ENCODE measurements around the gene RRP15.
"Not testable (repeated sequence)": the region's sequence is repeated elsewhere in the genome, so short reads cannot be mapped to it uniquely, and the experiment has no call there.

Gene RRP15

DNA sequence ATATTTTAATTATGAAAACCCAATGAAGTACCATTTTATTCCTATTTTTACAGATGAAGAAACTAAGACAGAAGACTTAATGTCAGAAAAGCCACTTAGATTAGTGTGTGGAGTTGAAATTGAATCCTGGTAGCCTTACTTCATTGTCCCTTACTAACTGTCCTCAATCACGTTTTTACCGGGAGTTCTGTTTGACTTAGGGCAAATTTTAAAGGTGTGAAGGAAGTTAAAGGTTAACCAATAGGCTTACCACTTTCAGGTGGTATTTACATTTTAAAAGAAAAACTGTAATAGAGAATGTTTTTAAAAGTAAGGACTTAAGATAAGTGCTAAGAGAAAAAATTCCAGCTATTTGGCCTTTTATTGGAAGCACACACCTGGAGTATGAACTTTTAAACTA lies 12.4 kb downstream of the RRP15 start:
- no peak for DNase-seq

DNA sequence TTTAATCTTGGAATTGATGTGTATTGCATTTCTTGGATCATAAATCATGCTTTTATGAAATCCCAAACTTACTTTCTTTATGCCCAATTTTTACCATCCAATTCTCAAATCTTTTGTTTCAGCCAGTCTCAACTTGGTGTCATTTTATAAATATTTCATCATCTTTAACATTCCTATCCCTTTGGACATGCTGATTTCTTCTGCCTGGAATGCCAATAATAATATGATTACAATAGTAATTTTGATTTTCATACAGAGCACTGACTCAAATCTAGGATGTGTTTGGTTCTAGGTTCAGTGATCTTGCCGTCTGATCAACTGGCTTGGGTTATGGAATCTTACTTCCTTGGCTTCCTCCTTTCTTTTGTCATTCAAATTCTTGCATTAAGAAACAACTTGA lies 12.8 kb downstream of the RRP15 start:
- DNase-seq = no peak

DNA sequence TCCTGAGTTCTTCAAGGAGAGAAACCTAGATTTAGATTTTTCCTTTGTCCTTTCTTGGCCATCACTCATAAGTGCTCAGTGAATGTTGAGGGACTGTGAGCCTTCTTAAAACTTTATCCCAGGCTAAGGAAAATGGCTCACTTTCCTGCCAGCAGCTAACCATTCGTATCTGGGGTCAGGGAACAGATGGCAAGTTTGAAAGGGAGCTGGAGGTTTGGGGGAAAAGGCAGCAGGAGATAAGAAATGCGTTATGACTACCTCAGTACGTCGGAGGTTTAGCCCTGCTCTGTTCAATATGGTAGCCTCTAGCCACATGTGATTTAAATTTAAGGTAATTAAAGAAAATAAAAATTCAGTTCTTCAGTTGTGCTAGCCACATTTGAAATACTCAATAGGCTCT lies 13.3 kb downstream of the RRP15 start:
- DNase-seq = no peak

DNA sequence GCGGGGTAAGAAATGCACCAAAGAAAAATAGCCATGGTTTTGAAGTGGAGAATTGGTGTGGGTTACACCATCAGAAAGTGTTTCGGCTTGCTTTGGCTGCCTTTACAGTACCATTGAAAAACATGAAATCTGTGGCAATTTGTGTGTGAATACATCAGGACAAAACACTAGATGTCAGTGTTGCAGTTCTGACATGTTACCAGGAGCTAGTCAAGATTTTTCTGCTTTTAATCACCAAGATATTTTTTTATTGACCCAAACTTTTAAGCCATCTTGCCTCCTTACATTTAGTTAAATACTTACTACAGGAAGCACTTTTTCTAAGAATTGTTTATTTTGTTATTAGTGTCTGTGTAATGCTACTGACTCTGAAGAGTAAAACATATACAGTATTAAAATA lies 14.3 kb downstream of the RRP15 start:
- DNase-seq = no peak

DNA sequence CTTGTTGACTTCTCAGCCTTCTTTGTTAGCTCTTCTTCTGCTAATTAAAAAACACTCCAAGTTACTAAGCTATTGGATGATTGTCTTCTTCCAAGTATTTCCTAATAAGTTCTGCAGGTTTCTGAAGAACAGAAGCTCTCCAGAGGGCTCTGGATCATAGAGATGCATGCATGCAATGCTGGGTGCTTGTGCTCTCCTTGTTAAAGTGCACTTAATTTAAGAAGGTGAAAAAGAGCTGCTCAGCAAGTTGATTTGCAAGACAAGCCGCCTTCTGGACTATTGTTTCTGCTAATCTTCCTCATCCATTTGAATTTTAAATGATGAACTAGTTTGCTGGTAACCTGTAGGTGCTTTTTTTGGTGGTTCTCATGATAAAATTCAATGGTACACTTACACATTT lies 16.1 kb downstream of the RRP15 start:
- no peak for DNase-seq

DNA sequence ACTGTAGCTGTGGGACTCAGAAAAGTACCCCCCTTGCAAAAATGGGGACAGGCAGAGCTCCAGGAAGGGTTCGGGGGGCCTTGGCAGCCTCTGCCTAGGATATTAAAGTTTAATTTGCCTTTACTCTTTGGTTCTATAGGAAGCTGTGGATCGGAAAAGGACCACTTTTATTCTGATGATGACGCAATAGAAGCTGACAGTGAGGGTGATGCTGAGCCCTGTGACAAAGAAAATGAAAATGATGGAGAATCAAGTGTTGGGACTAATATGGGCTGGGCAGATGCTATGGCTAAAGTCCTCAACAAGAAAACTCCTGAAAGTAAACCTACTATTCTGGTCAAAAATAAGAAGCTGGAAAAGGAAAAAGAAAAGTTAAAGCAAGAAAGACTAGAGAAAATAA lies 17.1 kb downstream of the RRP15 start:
- no peak for DNase-seq

DNA sequence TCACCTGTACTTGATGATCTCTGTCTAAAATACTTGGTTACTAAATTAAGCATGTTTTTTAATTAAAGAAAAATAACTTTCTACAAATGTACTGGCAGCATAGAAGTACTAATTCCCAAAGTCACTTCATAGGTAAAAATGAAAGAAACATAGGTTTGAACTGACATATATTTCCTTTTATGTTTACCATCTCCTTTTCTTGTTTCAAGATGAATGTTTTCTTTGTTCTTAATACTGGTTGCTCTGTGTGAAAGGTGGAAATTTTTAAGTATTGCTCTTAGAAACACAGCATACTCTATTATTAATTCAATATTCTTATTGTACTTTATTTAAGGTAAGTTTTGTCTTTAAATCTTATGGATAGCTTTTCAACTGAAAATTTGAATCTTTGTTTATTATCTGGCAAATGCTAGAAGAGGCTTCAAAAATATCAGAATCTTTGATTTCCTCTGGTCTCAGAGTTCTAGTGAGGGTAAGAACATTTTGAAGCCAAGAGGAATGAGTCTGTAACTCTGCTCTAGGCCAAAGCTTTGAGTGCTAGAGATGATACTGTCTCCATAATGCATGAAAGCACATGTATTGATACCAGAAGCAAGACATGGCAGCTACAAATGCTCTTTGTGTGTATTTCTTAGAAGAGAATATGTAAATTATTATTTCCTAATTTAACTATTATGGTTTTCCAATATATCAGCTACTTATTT lies 18.2 kb downstream of the RRP15 start:
- DNase-seq = no peak

DNA sequence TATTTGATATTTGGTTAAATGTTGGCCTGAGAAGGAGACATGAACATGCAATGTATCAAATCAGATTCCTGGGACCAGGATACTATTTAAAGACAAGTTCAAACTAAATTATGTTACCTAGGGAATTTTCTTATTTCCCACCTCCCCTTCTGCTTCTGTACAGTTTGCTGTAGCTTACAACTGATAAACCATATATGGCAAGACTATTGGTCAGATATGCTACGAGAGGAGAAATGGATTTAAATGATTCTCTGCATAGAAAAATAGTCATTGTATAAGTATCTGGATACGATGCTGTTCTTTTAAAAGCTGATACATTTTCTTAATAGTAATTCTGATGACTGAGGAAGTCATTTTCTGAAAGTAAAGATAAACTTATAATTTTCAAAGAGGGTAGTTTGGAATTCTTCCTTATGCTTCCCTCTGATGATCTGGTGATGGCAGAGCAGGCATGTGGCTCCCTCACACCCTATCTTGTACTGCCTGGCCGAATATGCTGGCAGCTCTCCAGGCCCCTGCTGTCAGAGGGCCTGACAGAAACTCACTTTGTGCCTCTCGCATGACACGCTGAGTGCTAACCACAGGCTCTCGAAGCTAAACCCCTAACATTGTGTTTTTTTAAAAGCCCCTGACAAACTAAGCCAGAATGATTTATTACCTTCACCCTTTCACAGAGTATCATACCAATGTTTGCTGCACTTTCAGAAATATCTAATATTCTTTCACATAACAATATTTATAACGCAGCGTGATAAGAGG lies 19.4 kb downstream of the RRP15 start:
- no peak for DNase-seq

DNA sequence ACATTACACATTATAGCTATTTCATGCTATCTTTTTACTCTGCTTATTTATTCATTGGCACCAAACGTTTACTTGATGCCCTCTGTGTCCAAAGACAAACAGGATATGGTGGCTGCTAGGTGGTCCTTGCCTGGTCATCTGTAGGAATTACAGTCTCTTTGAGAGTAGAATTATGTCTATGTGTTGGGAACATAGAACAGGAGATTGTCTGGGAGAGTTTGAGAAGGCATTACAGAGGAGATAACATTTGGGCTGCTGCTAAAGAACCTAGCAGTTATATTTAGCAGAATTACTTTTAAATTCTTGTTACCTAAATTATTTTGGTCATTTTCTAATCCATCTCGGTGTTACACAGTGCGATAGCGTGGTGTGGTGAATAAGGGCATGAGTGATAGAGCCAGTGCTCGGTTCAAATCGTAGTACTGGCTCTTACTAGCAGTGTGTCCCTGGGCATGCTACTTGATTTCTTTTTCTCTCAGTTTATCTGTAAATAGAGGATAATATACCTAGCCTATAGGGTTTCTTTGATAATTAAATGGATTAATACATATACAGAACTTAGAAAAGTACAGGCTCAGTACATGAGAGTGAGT lies 20.5 kb downstream of the RRP15 start:
- no peak for DNase-seq

DNA sequence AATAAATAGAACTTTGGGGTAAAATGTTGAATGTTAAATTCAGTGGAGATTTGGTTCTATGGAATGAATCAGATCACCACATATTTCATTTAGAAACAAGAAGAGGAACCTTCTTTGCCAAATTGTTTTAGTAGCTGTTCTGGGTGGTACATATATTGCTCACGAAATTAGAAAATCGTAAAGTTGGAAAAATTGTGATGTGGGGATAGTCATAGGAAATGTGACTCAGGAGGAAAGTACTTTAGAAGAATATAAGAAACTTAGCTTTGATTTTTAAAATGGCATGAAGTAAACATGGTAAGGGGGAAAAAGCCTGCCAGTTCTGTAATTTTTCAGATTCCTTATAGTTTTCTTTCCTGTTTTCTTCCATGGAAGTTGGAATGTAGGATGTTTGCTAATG lies 27.4 kb downstream of the RRP15 start:
- DNase-seq = no peak

DNA sequence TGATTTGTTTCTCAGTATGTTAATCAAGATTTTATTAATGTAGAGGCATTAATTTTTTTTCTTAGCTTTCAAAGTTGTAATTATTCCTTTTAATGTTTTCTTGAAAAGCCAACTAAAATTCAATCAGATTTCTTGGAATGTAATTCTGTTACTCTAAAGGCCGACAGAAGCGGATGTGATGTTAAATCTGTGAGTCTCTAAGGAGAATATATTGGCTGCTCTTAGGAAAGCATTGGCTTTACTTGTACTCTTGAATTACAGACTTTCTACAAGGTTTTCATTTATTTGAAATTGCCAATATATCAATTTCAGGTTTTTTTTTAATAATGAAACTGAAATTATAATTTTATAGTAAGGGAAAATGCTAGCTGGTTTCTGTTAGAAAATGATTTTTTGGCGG lies 29.2 kb downstream of the RRP15 start:
- no peak for DNase-seq

DNA sequence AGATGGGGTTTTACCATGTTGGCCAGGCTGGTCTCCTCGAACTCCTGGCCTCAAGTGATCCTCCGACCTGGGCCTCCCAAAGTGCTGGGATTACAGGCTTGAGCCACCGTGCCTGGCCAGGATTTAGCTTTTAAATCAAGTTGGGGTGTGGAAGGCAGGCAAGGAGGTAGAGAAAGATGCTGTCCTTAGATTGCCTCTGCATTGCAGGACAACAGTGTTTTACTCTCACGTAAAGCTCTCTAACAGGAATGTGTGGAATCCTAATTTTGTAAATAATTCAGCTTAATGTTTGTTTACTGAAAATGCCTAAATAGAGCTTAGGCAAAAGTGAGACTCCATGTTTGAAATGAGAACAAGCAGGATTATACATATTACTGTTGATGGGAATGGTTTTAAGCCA lies 30.5 kb downstream of the RRP15 start:
- no peak for DNase-seq

DNA sequence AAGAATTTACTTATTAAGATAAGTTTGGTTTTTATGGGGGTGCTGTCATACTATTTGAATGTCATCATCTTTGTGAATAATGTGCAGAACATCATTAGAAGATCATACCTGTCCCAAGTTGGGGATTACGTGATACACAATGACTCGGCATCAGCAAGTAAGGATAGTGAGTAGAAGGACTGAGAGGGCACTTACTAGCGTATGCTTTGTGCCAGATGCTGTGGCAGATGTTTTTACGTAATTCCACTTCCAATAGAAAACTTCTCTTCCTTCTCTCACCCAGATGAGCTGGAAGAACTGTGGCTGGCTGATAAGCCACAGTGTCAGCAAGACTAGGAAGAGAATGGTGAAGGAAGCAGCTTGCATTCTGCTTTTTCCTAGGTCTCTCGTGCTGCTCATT lies 32.0 kb downstream of the RRP15 start:
- no peak for DNase-seq

DNA sequence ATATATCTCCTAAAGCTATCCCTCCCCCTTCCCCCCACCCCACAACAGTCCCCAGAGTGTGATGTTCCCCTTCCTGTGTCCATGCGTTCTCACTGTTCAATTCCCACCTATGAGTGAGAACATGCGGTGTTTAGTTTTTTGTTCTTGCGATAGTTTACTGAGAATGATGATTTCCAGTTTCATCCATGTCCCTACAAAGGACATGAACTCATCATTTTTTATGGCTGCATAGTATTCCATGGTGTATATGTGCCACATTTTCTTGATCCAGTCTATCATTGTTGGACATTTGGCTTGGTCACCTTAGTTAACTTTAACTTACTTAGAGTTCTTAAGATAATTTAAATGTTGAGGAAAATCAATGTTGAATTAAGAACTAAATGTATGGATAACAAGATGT lies 35.1 kb downstream of the RRP15 start:
- not testable (repeated sequence) for DNase-seq

DNA sequence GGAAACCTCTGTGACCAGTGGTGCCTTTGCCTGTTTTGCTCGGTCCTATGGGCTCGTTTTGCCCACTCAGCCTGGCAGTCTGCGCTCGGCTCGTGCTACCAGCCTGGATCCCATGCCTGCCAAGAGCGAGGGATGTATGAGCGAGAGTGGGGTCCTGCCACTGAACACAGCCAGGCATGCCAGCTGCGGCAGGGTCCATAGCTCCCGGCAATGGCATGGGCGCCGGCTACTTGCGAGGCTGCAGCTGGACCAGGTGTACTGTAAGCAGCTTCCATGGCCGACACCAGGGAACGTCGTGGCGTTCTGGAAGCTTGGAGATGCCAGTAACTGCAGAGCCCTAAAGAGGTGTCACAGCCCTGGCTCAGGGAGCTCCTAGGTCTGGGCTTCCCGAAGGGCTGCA lies 37.7 kb downstream of the RRP15 start:
- DNase-seq = no peak

DNA sequence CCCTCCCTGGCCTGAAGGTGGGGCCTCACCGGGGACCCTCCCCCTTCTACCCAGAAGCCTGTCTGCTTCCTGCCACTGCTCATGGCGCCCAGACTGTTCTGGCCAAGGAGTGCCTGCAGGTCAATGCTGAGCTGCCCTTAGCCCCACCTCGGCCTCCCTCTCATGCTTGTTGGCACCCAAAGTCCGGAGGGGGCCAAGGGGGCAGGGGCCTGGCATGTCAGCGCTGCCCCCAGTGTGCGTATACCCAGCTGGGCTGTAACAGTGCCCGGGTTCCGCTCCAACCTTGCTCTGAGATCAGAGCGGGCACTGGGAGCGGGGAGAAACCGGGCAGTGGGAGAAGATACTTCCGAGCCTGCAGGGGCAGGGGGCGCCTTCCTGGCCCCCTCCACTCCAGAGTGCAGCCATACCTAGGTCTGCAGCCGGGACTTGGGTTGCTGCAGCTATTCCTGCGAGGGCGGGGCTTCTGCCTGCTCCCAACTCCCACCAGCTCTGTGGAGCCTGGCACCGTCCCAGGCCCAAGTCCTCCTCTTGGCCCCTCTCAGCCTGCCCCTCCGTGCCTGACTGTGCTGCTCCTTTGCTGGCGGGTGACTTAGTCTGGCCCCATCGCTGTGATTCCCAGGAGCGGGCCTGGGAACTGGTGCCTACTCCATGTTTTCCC lies 38.6 kb downstream of the RRP15 start:
- no peak for DNase-seq

DNA sequence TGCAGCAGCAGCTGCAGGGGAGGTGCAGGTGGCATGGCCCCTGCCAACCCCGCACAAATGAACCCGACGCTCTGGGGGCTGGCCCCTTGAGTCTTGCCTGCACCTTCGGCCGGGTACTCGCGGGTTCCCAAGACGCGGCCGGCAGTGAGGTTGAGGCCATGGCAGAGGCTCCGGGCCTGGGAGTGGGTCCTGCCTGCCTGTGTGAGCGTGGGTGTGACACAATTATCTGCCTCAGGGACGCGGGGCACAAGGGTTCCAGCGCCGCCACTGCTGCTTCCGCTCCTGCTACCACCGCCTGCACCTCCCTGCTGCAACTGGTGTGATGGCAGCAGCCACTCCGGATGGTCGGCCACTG lies 39.1 kb downstream of the RRP15 start:
- DNase-seq = no peak

DNA sequence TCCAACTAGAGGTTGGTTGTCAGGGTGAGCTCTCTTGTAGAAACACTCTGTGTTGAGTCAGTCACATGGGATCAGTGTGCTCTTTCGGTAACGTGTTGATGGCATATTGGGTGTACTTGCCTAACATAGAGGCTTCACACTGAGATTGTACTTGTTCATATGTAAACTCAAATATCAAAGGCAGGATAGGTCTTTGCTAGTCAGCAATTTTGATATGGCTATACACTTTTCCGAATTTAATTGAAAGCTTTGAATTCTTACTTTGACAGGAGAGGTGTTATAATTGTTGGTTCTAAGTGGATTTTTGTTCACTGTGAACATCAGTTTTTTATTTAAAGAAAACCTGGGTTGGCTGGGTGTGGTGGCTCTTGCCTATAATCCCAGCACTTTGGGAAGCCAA lies 43.7 kb downstream of the RRP15 start:
- no peak for DNase-seq

DNA sequence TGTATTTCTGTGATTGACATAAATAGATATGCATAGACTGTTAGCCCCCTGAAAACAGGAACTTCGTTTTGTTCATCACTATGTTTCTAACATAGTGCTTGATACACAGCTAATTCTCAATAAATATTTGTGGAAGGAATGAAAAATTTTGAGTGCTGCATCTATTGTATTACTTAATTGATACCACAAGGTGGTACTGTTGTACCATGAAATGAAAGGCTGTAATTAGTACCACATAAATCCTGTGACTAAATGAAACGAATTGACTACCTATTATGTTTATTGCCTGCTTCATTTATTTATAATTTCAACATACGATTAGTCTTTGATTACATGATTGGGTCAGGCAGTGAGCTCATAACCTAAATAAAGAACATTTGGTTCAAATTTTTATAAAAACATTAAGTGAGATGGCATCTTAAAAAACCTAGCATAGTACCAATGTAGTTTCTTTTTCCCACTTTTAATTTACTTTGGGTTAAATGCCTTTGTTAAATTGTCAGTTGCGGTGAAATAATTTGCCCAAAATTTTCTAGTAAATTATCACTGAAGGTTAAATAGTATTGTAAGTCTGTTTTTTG lies 45.0 kb downstream of the RRP15 start:
- peak; percentile 11 to 49 for DNase-seq

DNA sequence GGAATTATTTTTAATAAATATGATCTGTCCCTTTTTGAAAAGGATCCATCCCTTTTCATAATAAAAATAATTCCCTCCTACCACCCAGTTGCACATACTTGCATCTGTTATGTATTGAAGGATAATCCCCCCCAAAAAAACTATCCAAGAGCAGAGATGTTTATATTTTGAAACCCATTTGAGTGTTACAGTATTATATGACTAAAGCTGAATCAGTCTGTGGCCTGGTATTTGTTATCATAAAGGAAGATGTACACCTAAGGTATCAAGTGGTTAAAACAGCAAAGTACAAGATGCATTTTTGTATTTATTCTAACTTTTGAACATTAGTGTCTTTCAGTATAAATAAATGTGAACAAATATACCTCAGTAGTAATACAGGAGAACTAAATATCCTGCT lies 47.3 kb downstream of the RRP15 start:
- DNase-seq = no peak

DNA sequence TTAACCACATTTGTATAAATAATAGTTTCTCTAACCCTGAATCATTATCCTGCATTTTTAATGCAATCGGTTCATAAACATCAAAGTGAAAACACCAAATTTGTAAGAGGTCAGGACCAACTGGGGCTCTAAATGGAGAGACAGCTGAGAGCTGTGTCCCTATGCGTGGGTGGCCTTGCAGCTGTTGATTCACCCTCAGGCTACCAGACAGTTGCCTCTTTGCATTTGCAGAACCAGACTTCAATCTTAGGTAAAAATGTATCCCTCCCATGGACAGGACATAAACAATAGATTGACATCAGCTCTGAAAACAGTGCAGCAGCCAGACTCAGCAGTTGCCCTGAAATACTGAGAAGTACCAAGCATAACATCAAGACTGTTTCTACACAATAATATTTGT lies 51.2 kb downstream of the RRP15 start:
- peak; percentile 25 to 39 for DNase-seq

DNA sequence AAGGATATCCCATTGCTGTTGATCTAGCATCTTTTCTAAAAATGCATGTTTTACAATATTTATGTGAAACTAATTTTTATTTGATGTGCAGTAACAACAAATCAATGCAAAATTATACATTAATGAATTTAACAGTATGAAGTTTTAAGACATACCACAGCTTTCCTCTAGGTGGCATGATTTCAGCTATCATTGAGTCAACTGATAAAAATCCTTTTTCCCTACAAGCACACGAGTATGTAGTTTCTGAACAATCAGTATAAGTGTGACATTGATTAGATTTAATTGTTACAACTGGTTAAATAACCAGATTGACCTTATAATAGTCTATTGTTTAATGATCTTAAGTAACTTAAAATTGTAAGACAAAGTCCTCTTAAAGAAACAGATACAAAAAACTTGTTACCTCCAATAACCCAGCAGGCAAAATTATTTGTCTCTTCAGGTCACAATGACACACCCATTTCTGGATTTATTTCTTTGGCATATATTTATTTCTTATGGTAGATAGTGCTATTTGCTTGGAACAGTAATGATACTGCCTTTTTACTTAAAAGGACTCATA lies 54.3 kb downstream of the RRP15 start:
- no peak for DNase-seq

DNA sequence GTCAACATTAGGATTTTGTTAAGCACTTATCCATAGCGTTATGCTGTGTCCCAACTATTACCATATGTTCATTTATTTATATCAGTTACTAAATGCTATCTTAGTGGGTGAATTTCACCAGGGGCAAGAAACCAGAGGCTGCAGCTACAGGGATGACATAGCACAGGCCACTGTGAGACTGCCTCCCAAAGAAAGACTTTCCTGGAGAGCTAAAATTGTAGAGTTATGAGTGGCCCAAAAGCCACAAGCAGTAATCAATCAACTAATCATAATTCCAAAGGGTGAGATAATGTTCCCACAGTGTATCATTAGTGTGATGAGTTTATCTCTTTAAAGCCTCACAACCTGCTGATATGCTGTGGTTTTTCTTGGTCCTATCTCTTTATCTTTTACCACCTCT lies 56.2 kb downstream of the RRP15 start:
- DNase-seq = no peak
